ENCODE measurements around the gene PCP4.

PCP4 gene

DNA sequence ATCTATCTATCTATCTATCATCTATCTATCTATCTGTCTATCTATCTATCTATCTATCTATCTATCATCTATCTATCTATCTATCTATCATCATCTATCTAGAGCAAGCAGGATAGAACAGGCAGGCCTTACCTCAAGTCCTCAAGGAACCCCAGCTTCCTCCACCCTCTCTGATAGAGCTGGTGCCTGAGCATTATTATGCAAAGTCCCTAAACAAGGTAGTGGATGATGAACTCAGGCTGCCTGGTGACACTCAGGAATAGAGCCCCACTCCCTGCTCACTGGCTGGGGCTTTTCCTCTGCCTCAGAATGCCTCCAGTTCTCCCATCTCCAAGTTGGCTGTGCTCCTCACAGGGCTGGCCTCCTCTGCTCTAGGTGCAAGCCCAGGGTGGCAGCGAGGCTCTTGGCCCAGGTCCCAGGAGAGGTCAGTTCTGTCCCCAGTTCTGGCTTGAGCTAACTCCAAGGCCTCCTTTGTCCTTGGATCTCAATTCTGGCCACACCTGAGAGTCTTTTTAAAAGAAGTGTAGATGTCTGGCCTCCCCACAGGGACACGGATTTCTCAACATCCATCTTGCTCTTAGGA is 60.2 kb downstream of the PCP4 start:
- peaks cover 2% of the 10 kb centered on the region for H3K27me3 ChIP-seq (replicated peaks; ENCODE audit: control insufficient read depth, insufficient read depth, low read length)
- H3K36me3 ChIP-seq (ENCODE audit: control insufficient read depth, insufficient read depth, low read length, severe bottlenecking) = no peaks in the 10 kb centered on the region
- peaks cover 1% of the 10 kb centered on the region for H3K9me3 ChIP-seq (ENCODE audit: control insufficient read depth, low read length)
- no peak for DNase-seq (ENCODE audit: low read depth)
- H3K4me1 ChIP-seq (ENCODE audit: control insufficient read depth, insufficient read depth, low read length) = no peaks in the 10 kb centered on the region
- no peak overlapping the region for H3K9ac ChIP-seq (ENCODE audit: low read length)
- no peak overlapping the region for H3K4me3 ChIP-seq (ENCODE audit: low read length)

DNA sequence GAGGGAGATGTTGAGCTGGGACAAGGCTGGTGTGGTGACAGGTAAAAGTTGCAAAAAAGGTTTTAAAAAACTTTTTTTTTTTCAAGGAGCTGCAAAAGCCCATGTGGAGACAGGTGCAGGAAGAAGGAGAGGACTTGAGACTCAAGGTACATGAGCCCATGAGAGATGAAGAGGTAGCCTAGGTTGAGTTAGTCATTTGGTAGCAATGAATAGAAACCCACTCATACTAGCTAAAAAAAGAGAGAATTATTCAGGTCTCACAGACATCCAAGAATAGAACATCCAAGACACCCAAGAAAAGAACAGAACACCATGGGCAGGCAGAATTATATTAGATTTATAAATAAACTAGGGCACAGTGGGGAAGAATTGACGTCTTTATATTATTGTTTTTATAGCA is 65.1 kb downstream of the PCP4 start:
- H3K9ac ChIP-seq (ENCODE audit: low read length) = no peak overlapping the region
- H3K36me3 ChIP-seq (ENCODE audit: control insufficient read depth, insufficient read depth, low read length, severe bottlenecking) = no peaks in the 10 kb centered on the region
- H3K27me3 ChIP-seq (replicated peaks; ENCODE audit: control insufficient read depth, insufficient read depth, low read length) = no peaks in the 10 kb centered on the region
- H3K9me3 ChIP-seq (ENCODE audit: control insufficient read depth, low read length) = peaks cover 6% of the 10 kb centered on the region
- no peaks in the 10 kb centered on the region for H3K4me1 ChIP-seq (ENCODE audit: control insufficient read depth, insufficient read depth, low read length)
- DNase-seq (ENCODE audit: low read depth) = no peak
- no peak overlapping the region for H3K4me3 ChIP-seq (ENCODE audit: low read length)

DNA sequence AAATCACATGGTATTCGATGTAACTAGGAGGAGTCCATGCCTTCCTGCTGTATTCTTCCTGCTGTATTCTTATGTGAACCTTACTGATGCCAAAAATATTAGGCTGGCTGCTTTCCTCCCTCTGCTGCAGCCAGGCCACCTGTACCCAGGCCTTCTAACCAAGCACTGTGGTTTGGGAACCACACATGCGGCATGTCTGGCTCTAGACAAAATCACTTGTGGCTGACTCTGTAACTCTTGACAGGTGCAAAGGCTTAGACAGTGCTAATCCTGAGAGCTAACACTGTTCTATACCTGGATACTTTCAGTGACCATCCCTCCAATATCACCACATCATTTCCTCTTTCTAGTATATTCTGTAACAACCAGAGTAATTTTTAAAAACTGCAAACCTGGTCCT is 67.7 kb downstream of the PCP4 start:
- no peak overlapping the region for H3K9ac ChIP-seq (ENCODE audit: low read length)
- no peak overlapping the region for H3K4me3 ChIP-seq (ENCODE audit: low read length)
- no peak for DNase-seq (ENCODE audit: low read depth)
- H3K27me3 ChIP-seq (replicated peaks; ENCODE audit: control insufficient read depth, insufficient read depth, low read length) = no peaks in the 10 kb centered on the region
- H3K36me3 ChIP-seq (ENCODE audit: control insufficient read depth, insufficient read depth, low read length, severe bottlenecking) = no peaks in the 10 kb centered on the region
- peaks cover 6% of the 10 kb centered on the region for H3K9me3 ChIP-seq (ENCODE audit: control insufficient read depth, low read length)
- H3K4me1 ChIP-seq (ENCODE audit: control insufficient read depth, insufficient read depth, low read length) = no peaks in the 10 kb centered on the region

DNA sequence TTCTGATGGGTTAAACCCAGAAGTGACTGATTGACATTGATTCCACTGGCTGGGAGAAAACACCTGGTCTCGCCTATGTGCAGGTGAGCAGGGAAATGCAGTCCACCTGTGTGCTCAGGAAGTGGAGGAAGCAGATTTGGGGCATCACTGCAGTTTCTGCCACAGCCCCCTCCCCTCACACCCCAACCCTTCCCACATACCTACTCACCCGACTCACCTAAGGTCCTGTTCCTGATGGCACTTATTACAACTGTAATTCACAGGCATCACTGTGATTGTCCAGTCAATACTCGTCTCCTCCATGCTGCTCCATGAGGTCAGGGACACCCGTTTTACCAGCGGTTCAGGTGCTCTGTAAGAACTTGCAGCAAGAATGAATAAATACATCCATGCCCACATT is 68.5 kb downstream of the PCP4 start:
- H3K4me3 ChIP-seq (ENCODE audit: low read length) = no peak overlapping the region
- no peak overlapping the region for H3K9ac ChIP-seq (ENCODE audit: low read length)
- H3K27me3 ChIP-seq (replicated peaks; ENCODE audit: control insufficient read depth, insufficient read depth, low read length) = no peaks in the 10 kb centered on the region
- H3K36me3 ChIP-seq (ENCODE audit: control insufficient read depth, insufficient read depth, low read length, severe bottlenecking) = no peaks in the 10 kb centered on the region
- H3K4me1 ChIP-seq (ENCODE audit: control insufficient read depth, insufficient read depth, low read length) = no peaks in the 10 kb centered on the region
- peaks cover 6% of the 10 kb centered on the region for H3K9me3 ChIP-seq (ENCODE audit: control insufficient read depth, low read length)
- DNase-seq (ENCODE audit: low read depth) = no peak

DNA sequence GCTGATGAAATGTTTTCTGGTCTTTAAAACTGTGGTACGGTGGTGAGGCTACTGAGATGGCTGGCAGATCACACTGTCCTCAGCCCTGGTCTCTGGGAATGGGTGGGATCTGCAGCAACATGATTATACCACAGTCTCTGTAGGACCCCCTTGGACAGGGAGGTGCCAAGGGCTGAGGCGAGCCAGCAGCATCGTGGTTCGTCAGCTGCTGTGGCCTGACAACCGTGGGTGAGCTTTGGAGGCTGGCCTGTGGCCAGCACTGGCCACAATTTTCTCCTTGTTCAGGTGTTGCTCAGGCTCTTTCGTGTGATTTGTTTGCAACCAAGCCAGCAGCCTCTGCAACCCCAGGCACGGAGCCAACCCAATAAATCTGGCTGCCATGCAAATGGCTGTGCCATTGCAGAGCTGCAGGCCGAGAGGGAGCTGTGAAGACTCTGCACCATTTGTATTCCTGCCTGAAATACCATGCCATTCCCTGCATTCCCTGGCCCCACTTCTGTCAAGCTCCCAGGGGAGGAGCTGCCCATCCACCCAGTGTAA is 70.9 kb downstream of the PCP4 start:
- H3K9me3 ChIP-seq (ENCODE audit: control insufficient read depth, low read length) = no peaks in the 10 kb centered on the region
- H3K36me3 ChIP-seq (ENCODE audit: control insufficient read depth, insufficient read depth, low read length, severe bottlenecking) = no peaks in the 10 kb centered on the region
- H3K4me1 ChIP-seq (ENCODE audit: control insufficient read depth, insufficient read depth, low read length) = no peaks in the 10 kb centered on the region
- H3K4me3 ChIP-seq (ENCODE audit: low read length) = no peak overlapping the region
- no peaks in the 10 kb centered on the region for H3K27me3 ChIP-seq (replicated peaks; ENCODE audit: control insufficient read depth, insufficient read depth, low read length)
- DNase-seq (ENCODE audit: low read depth) = no peak
- H3K9ac ChIP-seq (ENCODE audit: low read length) = no peak overlapping the region

DNA sequence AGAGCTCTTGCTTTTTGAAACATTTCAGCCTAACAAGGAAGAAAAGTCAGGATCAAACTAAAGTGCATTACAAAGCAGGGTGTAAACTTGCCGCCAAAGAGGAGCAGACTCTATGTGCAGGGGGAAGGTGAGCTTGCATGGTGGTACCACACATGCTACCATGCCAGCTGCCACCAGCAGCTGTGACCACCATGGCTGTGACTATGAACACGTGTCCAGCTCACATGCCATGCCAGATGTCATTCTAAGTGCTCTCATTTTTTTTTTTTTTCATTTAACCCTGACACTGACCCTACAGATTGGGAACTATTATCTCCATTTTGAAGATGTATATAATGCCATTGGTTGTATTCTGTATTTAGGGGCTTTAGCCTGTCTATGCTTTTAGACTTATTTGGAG is 79.0 kb downstream of the PCP4 start:
- H3K9me3 ChIP-seq (ENCODE audit: control insufficient read depth, low read length) = peaks cover 3% of the 10 kb centered on the region
- H3K9ac ChIP-seq (ENCODE audit: low read length) = no peak overlapping the region
- no peaks in the 10 kb centered on the region for H3K4me1 ChIP-seq (ENCODE audit: control insufficient read depth, insufficient read depth, low read length)
- DNase-seq (ENCODE audit: low read depth) = no peak
- peaks cover 5% of the 10 kb centered on the region for H3K27me3 ChIP-seq (replicated peaks; ENCODE audit: control insufficient read depth, insufficient read depth, low read length)
- no peaks in the 10 kb centered on the region for H3K36me3 ChIP-seq (ENCODE audit: control insufficient read depth, insufficient read depth, low read length, severe bottlenecking)
- no peak overlapping the region for H3K4me3 ChIP-seq (ENCODE audit: low read length)

DNA sequence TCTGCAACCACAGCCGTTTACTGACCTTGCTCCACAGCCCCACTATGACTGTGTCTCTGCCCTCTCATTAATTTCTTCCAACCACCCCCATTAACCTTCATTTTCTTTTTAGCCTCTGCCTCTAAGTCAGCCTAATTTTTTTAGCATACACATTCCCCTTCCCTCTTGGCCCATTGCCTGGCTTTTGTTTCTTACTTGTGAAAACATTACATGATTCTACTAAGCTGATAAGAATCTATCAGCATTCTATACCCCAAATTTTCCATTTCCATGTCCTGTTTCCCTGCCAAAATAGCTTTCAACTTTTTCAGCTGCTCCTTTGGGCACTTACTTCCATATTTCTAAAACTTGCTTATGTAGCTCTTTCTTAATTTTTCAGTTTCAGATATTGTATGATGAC is 79.8 kb downstream of the PCP4 start:
- no peak for DNase-seq (ENCODE audit: low read depth)
- H3K4me3 ChIP-seq (ENCODE audit: low read length) = no peak overlapping the region
- peaks cover 5% of the 10 kb centered on the region for H3K27me3 ChIP-seq (replicated peaks; ENCODE audit: control insufficient read depth, insufficient read depth, low read length)
- no peak overlapping the region for H3K9ac ChIP-seq (ENCODE audit: low read length)
- H3K9me3 ChIP-seq (ENCODE audit: control insufficient read depth, low read length) = peaks cover 3% of the 10 kb centered on the region
- H3K4me1 ChIP-seq (ENCODE audit: control insufficient read depth, insufficient read depth, low read length) = no peaks in the 10 kb centered on the region
- no peaks in the 10 kb centered on the region for H3K36me3 ChIP-seq (ENCODE audit: control insufficient read depth, insufficient read depth, low read length, severe bottlenecking)

DNA sequence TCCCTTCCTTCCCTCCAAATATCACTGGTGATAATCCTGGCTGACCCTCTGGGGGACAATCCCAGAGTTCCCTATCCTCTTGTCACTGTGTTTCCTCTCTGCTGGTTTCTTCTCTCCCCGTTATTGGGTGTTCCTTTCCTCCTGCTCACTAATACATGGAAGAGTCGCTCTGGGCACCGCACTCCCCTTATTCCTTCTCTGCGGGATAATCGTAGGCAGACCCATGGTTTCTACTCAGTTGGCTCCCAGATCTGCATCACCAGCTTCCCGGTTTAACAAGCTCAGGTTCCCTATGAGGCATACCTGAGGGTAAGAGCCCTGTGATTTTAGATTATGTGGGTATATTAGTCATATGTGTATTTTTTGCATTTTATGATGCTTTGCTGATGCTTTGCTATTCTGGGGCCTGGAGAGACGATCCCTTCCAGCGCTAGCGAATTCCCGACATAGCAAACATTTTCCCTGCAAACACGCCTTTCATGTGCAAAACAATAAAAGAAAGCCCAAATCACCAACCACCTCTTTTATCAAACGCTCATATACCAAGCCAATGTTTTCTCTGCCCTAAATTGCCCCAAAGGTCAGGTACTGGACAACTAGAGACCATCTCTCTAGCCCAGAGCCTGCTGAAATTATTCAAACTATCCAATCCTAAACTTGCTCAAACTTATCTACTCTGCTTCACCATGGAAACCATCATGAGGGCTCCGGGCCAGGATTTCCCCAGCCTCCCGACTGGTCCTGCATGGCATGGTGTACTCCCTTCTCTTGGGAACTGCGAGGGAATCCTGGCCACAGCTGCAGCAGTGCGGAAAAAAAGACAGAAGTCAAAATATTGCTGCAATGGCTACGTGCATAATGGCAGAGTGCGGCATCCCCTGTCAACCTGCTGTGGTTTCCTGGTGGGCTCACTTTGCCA is 84.2 kb downstream of the PCP4 start:
- no peak for DNase-seq (ENCODE audit: low read depth)
- H3K9ac ChIP-seq (ENCODE audit: low read length) = no peak overlapping the region

DNA sequence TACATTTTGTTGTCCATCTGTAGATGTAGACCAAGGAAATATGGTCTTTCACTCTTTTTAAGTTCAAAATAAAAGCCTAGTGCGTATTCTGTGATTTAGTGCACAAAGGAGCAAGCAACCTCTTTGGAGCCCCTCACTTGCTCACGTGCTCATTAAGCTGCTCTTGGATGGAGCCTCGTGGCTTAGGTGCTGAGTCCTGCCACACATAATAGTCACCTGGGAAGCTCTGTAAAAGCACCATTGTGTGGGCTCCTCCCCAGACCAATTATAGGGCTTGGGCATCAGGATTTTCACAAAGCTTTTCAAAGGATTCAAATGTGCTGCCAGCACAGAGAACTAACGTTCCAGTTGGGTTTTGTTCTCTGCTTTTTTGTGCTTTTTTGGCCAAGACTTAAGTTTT is 85.0 kb downstream of the PCP4 start:
- no peak overlapping the region for H3K9ac ChIP-seq (ENCODE audit: low read length)
- no peak overlapping the region for H3K4me3 ChIP-seq (ENCODE audit: low read length)
- no peaks in the 10 kb centered on the region for H3K36me3 ChIP-seq (ENCODE audit: control insufficient read depth, insufficient read depth, low read length, severe bottlenecking)
- H3K27me3 ChIP-seq (replicated peaks; ENCODE audit: control insufficient read depth, insufficient read depth, low read length) = peaks cover 5% of the 10 kb centered on the region
- no peaks in the 10 kb centered on the region for H3K4me1 ChIP-seq (ENCODE audit: control insufficient read depth, insufficient read depth, low read length)
- H3K9me3 ChIP-seq (ENCODE audit: control insufficient read depth, low read length) = no peaks in the 10 kb centered on the region
- no peak for DNase-seq (ENCODE audit: low read depth)

More for the DNA sequence above, 84.2 kb downstream of the PCP4 start:
- Histone ChIP-seq H3K4me3 (ENCODE audit: low read length) (no peak overlapping the region), H3K36me3 (ENCODE audit: control insufficient read depth, insufficient read depth, low read length, severe bottlenecking) (no peaks in the 10 kb centered on the region), H3K4me1 (ENCODE audit: control insufficient read depth, insufficient read depth, low read length) (no peaks in the 10 kb centered on the region), H3K9me3 (ENCODE audit: control insufficient read depth, low read length) (no peaks in the 10 kb centered on the region), H3K27me3 (replicated peaks; ENCODE audit: control insufficient read depth, insufficient read depth, low read length) (peaks cover 5% of the 10 kb centered on the region)

DNA sequence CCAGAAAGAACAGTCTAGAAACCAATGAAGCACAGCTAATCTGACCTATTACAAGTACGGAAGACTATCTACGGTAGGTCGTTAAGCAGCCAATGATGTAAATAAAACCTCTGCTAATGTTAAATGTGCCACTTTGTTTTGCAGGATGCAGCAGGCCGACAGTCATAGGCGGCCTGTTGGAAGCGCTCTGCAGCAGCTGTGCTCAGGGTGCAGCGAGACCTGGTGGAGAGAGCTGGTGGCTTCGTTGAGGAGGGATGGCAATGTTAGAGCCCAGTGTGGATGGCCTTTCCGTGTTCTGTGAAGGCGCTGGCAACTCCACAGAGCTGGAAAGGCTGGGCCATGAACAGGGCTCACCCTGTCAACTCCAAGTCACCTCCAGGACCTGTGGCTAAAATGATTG is 87.3 kb downstream of the PCP4 start:
- no peak for DNase-seq (ENCODE audit: low read depth)
- peaks cover 5% of the 10 kb centered on the region for H3K27me3 ChIP-seq (replicated peaks; ENCODE audit: control insufficient read depth, insufficient read depth, low read length)
- peaks cover 5% of the 10 kb centered on the region for H3K9me3 ChIP-seq (ENCODE audit: control insufficient read depth, low read length)
- no peaks in the 10 kb centered on the region for H3K4me1 ChIP-seq (ENCODE audit: control insufficient read depth, insufficient read depth, low read length)
- H3K36me3 ChIP-seq (ENCODE audit: control insufficient read depth, insufficient read depth, low read length, severe bottlenecking) = no peaks in the 10 kb centered on the region
- H3K9ac ChIP-seq (ENCODE audit: low read length) = no peak overlapping the region
- no peak overlapping the region for H3K4me3 ChIP-seq (ENCODE audit: low read length)

DNA sequence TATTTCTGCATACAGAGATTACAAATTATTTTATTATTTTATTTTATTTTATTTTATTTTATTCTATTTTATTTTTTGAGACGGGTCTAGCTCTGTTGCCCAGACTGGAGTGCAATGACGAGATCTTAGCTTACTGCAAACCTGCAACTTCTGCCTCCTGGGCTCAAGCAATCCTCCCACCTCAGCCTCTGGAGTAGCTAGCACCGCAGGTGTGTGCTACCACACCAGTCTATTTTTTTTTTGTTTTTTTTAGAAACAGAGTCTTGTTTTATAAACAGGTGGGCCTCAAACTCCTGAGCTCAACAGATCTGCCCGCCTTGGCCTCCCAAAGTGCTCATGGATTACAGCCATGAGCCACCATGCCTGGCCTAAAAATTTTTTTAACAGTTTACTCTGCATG is 88.1 kb downstream of the PCP4 start:
- Histone ChIP-seq H3K4me1 (ENCODE audit: control insufficient read depth, insufficient read depth, low read length) (no peaks in the 10 kb centered on the region), H3K9me3 (ENCODE audit: control insufficient read depth, low read length) (peaks cover 11% of the 10 kb centered on the region), H3K9ac (ENCODE audit: low read length) (no peak overlapping the region), H3K27me3 (replicated peaks; ENCODE audit: control insufficient read depth, insufficient read depth, low read length) (peaks cover 5% of the 10 kb centered on the region), H3K36me3 (ENCODE audit: control insufficient read depth, insufficient read depth, low read length, severe bottlenecking) (no peaks in the 10 kb centered on the region), H3K4me3 (ENCODE audit: low read length) (no peak overlapping the region)
- no peak for DNase-seq (ENCODE audit: low read depth)
